MM.1S (cell line): Measurements from ENCODE around the gene MEGF8.

Experiments
- CTCF ChIP-seq: fragments of 300-600 bp; sonication (generic); IDR thresholded peaks from 2 replicates; pipeline ENCODE4 v1.5.1; 2016; ENCODE audit warnings: antibody characterized with exemption, low read length, mixed read lengths
- EZH2 ChIP-seq: fragments of 300-600 bp; sonication (generic); optimal IDR thresholded peaks from 2 replicates; pipeline ENCODE3; 2017; ENCODE audit warnings: low read depth, mild to moderate bottlenecking, antibody characterized with exemption, low read length, mixed read lengths

- TF ChIP-seq CTCF (no peak), EZH2 (no peak)
Observed at GRCh38 chr19:42370068-42370520, 44.7 kb downstream of the MEGF8 start.
